ENCODE results near the gene RTN4. TPM values are rescaled to one million over a fixed set of nuclear protein-coding genes. Genes with fewer than 3 reads are reported as not detected.

Gene RTN4
- polyA plus RNA-seq, 1 donor (not counting 4 experiments of a cell fraction or from before 2014, with no cell fraction given): 406 TPM

DNA sequence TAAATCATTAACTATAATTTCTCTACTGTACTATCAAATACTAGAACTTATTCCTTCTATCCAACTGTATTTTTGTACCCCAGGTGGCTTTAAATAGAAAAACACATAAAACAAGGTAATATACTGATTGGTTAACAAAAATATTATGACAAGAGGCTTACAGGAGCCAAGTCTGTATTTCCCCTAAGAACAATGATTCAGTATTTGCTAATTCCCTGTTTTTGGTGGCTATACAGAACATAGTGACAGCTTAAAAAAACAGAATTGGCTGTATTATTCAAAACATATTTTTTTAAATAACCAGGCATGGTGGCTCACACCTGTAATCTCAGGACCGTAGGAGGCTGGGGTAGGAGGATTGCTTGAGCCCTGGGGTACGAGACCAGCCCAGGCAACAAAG, 16.3 kb downstream of the RTN4 start:
- Histone ChIP-seq H2AFZ (ENCODE audit: control insufficient read depth, low read length) (no peak overlapping the region), H3K9me3 (ENCODE audit: control insufficient read depth, low read depth, low read length) (no peaks in the 10 kb centered on the region), H3K27me3 (ENCODE audit: control insufficient read depth, extremely low read depth, insufficient read depth, low read length) (no peaks in the 10 kb centered on the region), H3K79me2 (ENCODE audit: control insufficient read depth, insufficient read depth, low read length) (peaks cover 99% of the 10 kb centered on the region), H3K4me3 (ENCODE audit: control insufficient read depth in 2 of 3, extremely low read depth in 1 of 3, insufficient read depth in 2 of 3, low read depth in 1 of 3, low read length in 3 of 3) (no peak overlapping the region), H3K9me1 (ENCODE audit: control insufficient read depth, extremely low read depth, insufficient read depth, low read length) (peaks cover 8% of the 10 kb centered on the region), H3K4me2 (ENCODE audit: control insufficient read depth, extremely low read depth, insufficient read depth, low read depth, low read length) (no peak overlapping the region), H3K4me1 (ENCODE audit: control insufficient read depth, extremely low read depth, insufficient read depth, low read length) (peaks cover 12% of the 10 kb centered on the region), H3K9ac (ENCODE audit: control insufficient read depth, extremely low read depth, insufficient read depth, low read length) (no peak overlapping the region), H3K36me3 (ENCODE audit: control insufficient read depth in 2 of 2, extremely low read depth in 1 of 2, insufficient read depth in 2 of 2, low read length in 2 of 2) (peaks cover 0 to 2% of the 10 kb centered on the region in 2 experiments), H4K20me1 (ENCODE audit: control insufficient read depth, extremely low read depth, insufficient read depth, low read length) (peaks cover 43% of the 10 kb centered on the region), H3K27ac (ENCODE audit: control insufficient read depth, insufficient read depth, low read length) (no peak overlapping the region)
- DNase-seq (ENCODE audit: low read depth, low spot score) (no peak), FAIRE-seq (no peak)
- TF ChIP-seq, protein P1, sequence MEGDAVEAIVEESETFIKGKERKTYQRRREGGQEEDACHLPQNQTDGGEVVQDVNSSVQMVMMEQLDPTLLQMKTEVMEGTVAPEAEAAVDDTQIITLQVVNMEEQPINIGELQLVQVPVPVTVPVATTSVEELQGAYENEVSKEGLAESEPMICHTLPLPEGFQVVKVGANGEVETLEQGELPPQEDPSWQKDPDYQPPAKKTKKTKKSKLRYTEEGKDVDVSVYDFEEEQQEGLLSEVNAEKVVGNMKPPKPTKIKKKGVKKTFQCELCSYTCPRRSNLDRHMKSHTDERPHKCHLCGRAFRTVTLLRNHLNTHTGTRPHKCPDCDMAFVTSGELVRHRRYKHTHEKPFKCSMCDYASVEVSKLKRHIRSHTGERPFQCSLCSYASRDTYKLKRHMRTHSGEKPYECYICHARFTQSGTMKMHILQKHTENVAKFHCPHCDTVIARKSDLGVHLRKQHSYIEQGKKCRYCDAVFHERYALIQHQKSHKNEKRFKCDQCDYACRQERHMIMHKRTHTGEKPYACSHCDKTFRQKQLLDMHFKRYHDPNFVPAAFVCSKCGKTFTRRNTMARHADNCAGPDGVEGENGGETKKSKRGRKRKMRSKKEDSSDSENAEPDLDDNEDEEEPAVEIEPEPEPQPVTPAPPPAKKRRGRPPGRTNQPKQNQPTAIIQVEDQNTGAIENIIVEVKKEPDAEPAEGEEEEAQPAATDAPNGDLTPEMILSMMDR (optimal IDR thresholded peaks at IDR 0.05 in 1 of 3, IDR thresholded peaks at IDR 0.05 in 1 of 3, conservative IDR thresholded peaks at IDR 0.05 in 1 of 3; ENCODE audit: extremely low read depth in 1 of 3, insufficient read depth in 2 of 3, low read length in 3 of 3): no peak
- no peak for TF ChIP-seq EZH2 (IDR thresholded peaks at IDR 0.05; ENCODE audit: low read length)
- dilution Hi-C loops (cut with MboI; ENCODE audit: extremely low pct_ligation_motif_present, low sequenced_read_pairs): loop anchor here (25.0 kb wide), 1 partner anchor 128 kb away; no protein-coding TSS in a partner anchor

DNA sequence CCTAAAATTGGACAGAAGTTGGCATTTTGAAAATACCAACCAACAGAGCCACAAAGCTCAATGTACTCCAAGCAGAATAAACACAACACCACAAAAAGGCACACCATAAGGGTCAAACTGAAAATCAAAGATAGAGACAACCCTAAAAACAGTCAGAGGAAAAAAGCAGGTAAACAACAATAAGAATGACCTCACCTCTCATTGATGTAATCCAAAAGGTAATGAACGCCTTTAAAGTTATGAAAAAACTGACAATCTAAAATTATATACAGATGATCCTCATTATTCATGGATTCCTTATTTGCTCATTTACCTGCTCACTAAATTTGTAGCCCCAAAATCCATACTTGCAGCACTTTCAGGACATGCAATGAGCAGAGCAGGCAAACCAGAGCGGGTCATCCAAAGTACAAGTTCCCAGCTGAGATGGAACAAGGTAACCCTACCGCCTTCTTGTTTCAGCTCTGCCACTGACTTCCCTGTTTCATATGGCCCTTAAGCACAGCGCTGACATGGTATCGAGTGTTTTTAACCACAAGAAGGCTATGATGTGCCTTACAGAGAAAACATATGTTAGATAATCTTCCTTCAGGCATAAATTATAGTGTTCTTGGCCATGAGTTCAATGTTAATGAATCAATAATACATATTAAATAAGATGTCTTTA, 17.0 kb downstream of the RTN4 start:
- Histone ChIP-seq H3K79me2 (ENCODE audit: control insufficient read depth, insufficient read depth, low read length) (peaks cover 99% of the 10 kb centered on the region), H3K9me1 (ENCODE audit: control insufficient read depth, extremely low read depth, insufficient read depth, low read length) (peaks cover 8% of the 10 kb centered on the region), H3K9ac (ENCODE audit: control insufficient read depth, extremely low read depth, insufficient read depth, low read length) (no peak overlapping the region), H3K27me3 (ENCODE audit: control insufficient read depth, extremely low read depth, insufficient read depth, low read length) (no peaks in the 10 kb centered on the region), H3K4me1 (ENCODE audit: control insufficient read depth, extremely low read depth, insufficient read depth, low read length) (peaks cover 17% of the 10 kb centered on the region), H3K9me3 (ENCODE audit: control insufficient read depth, low read depth, low read length) (no peaks in the 10 kb centered on the region), H3K4me2 (ENCODE audit: control insufficient read depth, extremely low read depth, insufficient read depth, low read depth, low read length) (no peak overlapping the region), H3K27ac (ENCODE audit: control insufficient read depth, insufficient read depth, low read length) (no peak overlapping the region), H4K20me1 (ENCODE audit: control insufficient read depth, extremely low read depth, insufficient read depth, low read length) (peaks cover 43% of the 10 kb centered on the region), H3K36me3 (ENCODE audit: control insufficient read depth in 2 of 2, extremely low read depth in 1 of 2, insufficient read depth in 2 of 2, low read length in 2 of 2) (peaks cover 0 to 2% of the 10 kb centered on the region in 2 experiments), H3K4me3 (ENCODE audit: control insufficient read depth in 2 of 3, extremely low read depth in 1 of 3, insufficient read depth in 2 of 3, low read depth in 1 of 3, low read length in 3 of 3) (no peak overlapping the region), H2AFZ (ENCODE audit: control insufficient read depth, low read length) (no peak overlapping the region)
- no peak for FAIRE-seq
- DNase-seq (ENCODE audit: low read depth, low spot score): no peak
- dilution Hi-C loops (cut with MboI; ENCODE audit: extremely low pct_ligation_motif_present, low sequenced_read_pairs): loop anchor here (25.0 kb wide), 1 partner anchor 129 kb away; no protein-coding TSS in a partner anchor
- TF ChIP-seq EZH2 (IDR thresholded peaks at IDR 0.05; ENCODE audit: low read length): no peak
- TF ChIP-seq, protein P1 (optimal IDR thresholded peaks at IDR 0.05 in 1 of 3, IDR thresholded peaks at IDR 0.05 in 1 of 3, conservative IDR thresholded peaks at IDR 0.05 in 1 of 3; ENCODE audit: extremely low read depth in 1 of 3, insufficient read depth in 2 of 3, low read length in 3 of 3): no peak
